HG03460 (cell line): ENCODE results near the gene RUFY4.
A peak's percentile ranks its signal among the peaks of the same experiment; 100 is the strongest.

Experiments used
- ATAC-seq: cut with Tn5 transposase; IDR thresholded peaks from one replicate; pipeline ENCODE4 v1.9.1; 2021; ENCODE audit not compliant: unreplicated experiment

The RUFY4 gene

GRCh38 chr2:218068721-218069334 lies at the start of gene RUFY4:
Gene RUFY4, plus strand, starts transcription at chr2:218069253. Its CDS starts 1,353 bp downstream, at chr2:218070606.
- ATAC-seq: peak; percentile 94

- ATAC-seq: no peak
Observed at GRCh38 chr2:218019411-218020060, 49.5 kb upstream of the RUFY4 start.

- ATAC-seq: no peak
Observed at GRCh38 chr2:218020281-218020680, 48.8 kb upstream of the RUFY4 start.

- ATAC-seq: no peak
Observed at GRCh38 chr2:218020966-218021535, 48.0 kb upstream of the RUFY4 start.

- no peak for ATAC-seq
Observed at GRCh38 chr2:218021536-218022071, 47.4 kb upstream of the RUFY4 start.

GRCh38 chr2:218022131-218022850 lies 46.8 kb upstream of the RUFY4 start:
- ATAC-seq: no peak

GRCh38 chr2:218022851-218023530 lies 46.1 kb upstream of the RUFY4 start:
- ATAC-seq: no peak

- ATAC-seq: no peak
Observed at GRCh38 chr2:218023636-218024035, 45.4 kb upstream of the RUFY4 start.

- no peak for ATAC-seq
Observed at GRCh38 chr2:218024336-218024735, 44.7 kb upstream of the RUFY4 start.

- no peak for ATAC-seq
Observed at GRCh38 chr2:218024871-218025270, 44.2 kb upstream of the RUFY4 start.

- no peak for ATAC-seq
Observed at GRCh38 chr2:218026244-218026643, 42.8 kb upstream of the RUFY4 start.

- ATAC-seq: no peak
Observed at GRCh38 chr2:218026676-218027425, 42.2 kb upstream of the RUFY4 start.

GRCh38 chr2:218027426-218028188 lies 41.4 kb upstream of the RUFY4 start:
- ATAC-seq: no peak

GRCh38 chr2:218028189-218028495 lies 40.9 kb upstream of the RUFY4 start:
- ATAC-seq: no peak

- ATAC-seq: no peak
Observed at GRCh38 chr2:218028562-218029348, 40.3 kb upstream of the RUFY4 start.

- ATAC-seq: no peak
Observed at GRCh38 chr2:218029366-218030360, 39.4 kb upstream of the RUFY4 start.

- no peak for ATAC-seq
Observed at GRCh38 chr2:218030409-218031195, 38.5 kb upstream of the RUFY4 start.
